Aorta (tissue), 5 donors: ENCODE measurements around the gene P2RX6. TPM values are rescaled to one million over a fixed set of nuclear protein-coding genes. Genes with fewer than 3 reads are reported as not detected.

ENCODE experiments used
- ATAC-seq: fragments of 200-7000 bp; cut with Tn5 transposase; one replicate; pipeline ENCODE4 v1.9.1; 2022; ENCODE audit warnings: moderate library complexity; ENCODE audit not compliant: low FRiP score
- DNase-seq, 2 donors: peaks; one replicate each; pipeline ENCODE4 v3.0.0-alpha.2; 2020
- H3K27ac ChIP-seq, 2 donors: one replicate each; pipeline ENCODE4 v1.5.1; 2013; ENCODE audit warnings: low read length in 2 of 2, mild to moderate bottlenecking in 2 of 2, moderate library complexity in 2 of 2, control low read depth in 1 of 2, inconsistent platforms in 1 of 2, low read depth in 1 of 2
- H3K27me3 ChIP-seq, 2 donors: one replicate each; pipeline ENCODE4 v1.6.1; 2013; ENCODE audit warnings: control low read depth in 1 of 2, low read length in 1 of 2, mild to moderate bottlenecking in 1 of 2, moderate library complexity in 1 of 2; ENCODE audit not compliant: insufficient read depth in 2 of 2, control insufficient read depth in 1 of 2
- H3K36me3 ChIP-seq, 2 donors: one replicate each; pipeline ENCODE4 v1.6.1; 2013; ENCODE audit warnings: control low read depth in 1 of 2, low read length in 1 of 2, mild to moderate bottlenecking in 1 of 2; ENCODE audit not compliant: insufficient read depth in 2 of 2, control insufficient read depth in 1 of 2
- H3K4me1 ChIP-seq, 2 donors: one replicate each; pipeline ENCODE4 v1.6.1; 2013; ENCODE audit warnings: low read length in 2 of 2, control low read depth in 1 of 2, mild to moderate bottlenecking in 1 of 2, moderate library complexity in 1 of 2; ENCODE audit not compliant: insufficient read depth in 2 of 2, control insufficient read depth in 1 of 2
- H3K4me3 ChIP-seq, 2 donors: one replicate each; pipeline ENCODE4 v1.5.1; 2013; ENCODE audit warnings: low read length in 2 of 2, control low read depth in 1 of 2, mild to moderate bottlenecking in 1 of 2
- H3K9me3 ChIP-seq: one replicate; pipeline ENCODE4 v1.6.1; 2013; ENCODE audit warnings: mild to moderate bottlenecking, low read length; ENCODE audit not compliant: control insufficient read depth
- WGBS, 2 donors: extraction: QIAGEN DNeasy Blood & Tissue Kit; methylation state at CpG; one replicate each; pipeline ENCODE4 v1.1.7; 2013; 5-methylcytosine and 5-hydroxymethylcytosine counted together
- intact Hi-C, 2 donors: fragments of 100-400 bp; cut with DNase I; formaldehyde crosslinking; loops; one replicate each; pipeline versions ENCODE4 v1.14.2 to v1.15.0; 2022
- polyA plus RNA-seq, 2 donors: library from polyadenylated mRNA; stranded (reverse); fragments of 200-250 nt; gene quantifications; one replicate each; pipeline ENCODE4 v1.2.3, GENCODE V29; 2013
- total RNA-seq, 2 donors: library from RNA; stranded (reverse); fragmentation: NEBNext Ultra II Directional; extraction: Animal tissue kit (Norgen Biotek cat#: 25700); gene quantifications; one replicate each; pipeline ENCODE4 v1.2.1, GENCODE V29; 2021
- donor health status: healthy with polysubstance abuse.
- donor health status: Bipolar disorder and iron deficiency.
- donor health status: DM: no; HTN: no; CAD: no.
- donor health status: DM: no; HTN: no; CAD: no.
- donor health status: DM: yes; HTN: yes; CAD: no.

The P2RX6 gene
- total and polyA plus RNA-seq, 4 donors, result 0.13 to 1.1 (median 0.49) TPM

GRCh38 chr22:20986365-20986764 is 28.6 kb upstream of the P2RX6 start:
- 92 to 95% methylated on average over 1 of the region's 1 CpG for WGBS, 2 donors
- intact Hi-C loops, result no loop called here
- Histone ChIP-seq H3K27me3 (no peaks in the 10 kb centered on the region), H3K27ac (no peak overlapping the region), H3K4me1 (no peaks in the 10 kb centered on the region), H3K36me3 (peaks cover 0 to 1% of the 10 kb centered on the region in 2 donors), H3K9me3 (no peaks in the 10 kb centered on the region), H3K4me3 (no peak overlapping the region)
- no peak for DNase-seq
- ATAC-seq, result no peak

GRCh38 chr22:20987375-20987774 is 27.6 kb upstream of the P2RX6 start:
- WGBS, 2 donors, result 88 to 90% methylated on average over 13 to 14 of the region's 14 CpGs
- Histone ChIP-seq H3K27ac (no peak overlapping the region), H3K4me3 (no peak overlapping the region), H3K27me3 (no peaks in the 10 kb centered on the region), H3K4me1 (no peaks in the 10 kb centered on the region), H3K36me3 (peaks cover 0 to 4% of the 10 kb centered on the region in 2 donors), H3K9me3 (no peaks in the 10 kb centered on the region)
- DNase-seq (no peak), ATAC-seq (no peak)
- intact Hi-C loops, result no loop called here

GRCh38 chr22:20988573-20989322 is 26.2 kb upstream of the P2RX6 start:
- Histone ChIP-seq H3K27me3 (no peaks in the 10 kb centered on the region), H3K36me3 (peaks cover 0 to 5% of the 10 kb centered on the region in 2 donors), H3K4me1 (no peaks in the 10 kb centered on the region), H3K4me3 (no peak overlapping the region), H3K9me3 (no peaks in the 10 kb centered on the region), H3K27ac (no peak overlapping the region)
- intact Hi-C loops, result no loop called here
- DNase-seq (no peak), ATAC-seq (no peak)
- WGBS, 2 donors, result 85 to 88% methylated on average over 16 of the region's 16 CpGs

DNA sequence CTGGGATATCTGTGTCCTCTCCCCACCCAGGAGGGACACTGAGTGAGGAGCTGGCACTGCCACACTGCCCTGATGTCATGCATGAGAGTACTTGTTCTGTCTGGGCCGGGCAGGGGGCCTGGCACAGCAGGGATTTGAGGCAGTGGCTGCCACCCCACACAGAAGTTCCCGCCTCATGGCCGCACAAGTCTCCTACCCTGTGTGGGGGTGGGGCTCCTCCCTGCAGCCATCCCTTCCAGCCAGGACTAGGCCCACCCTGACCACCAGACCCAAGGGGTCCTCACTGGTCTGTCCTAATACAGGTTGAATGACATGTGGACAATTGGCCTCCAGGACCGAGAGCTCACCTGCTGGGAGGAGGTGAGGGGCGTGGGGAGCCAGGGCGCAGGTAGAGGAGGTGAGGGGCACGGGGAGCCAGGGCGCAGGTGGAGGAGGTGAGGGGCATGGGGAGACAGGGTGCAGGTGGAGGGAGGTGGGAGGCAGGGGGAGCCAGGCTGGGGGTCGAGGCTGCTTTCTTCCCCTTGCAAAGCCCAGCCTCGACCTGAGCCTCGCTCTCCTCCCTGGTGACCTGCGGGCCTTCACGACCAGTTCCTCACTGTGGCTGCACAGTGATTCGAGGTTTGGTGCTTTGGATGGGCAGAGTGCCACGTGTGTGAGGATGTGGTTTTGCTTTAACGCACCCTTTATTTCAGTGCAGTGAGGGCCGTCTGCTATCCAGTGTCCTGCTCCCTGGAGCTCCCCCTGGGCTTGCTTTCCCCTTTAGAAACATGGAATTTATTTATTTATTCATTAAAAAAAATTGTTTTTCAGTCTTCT is 25.4 kb upstream of the P2RX6 start:
- H3K27ac ChIP-seq, result no peak overlapping the region
- intact Hi-C loops, result no loop called here

DNA sequence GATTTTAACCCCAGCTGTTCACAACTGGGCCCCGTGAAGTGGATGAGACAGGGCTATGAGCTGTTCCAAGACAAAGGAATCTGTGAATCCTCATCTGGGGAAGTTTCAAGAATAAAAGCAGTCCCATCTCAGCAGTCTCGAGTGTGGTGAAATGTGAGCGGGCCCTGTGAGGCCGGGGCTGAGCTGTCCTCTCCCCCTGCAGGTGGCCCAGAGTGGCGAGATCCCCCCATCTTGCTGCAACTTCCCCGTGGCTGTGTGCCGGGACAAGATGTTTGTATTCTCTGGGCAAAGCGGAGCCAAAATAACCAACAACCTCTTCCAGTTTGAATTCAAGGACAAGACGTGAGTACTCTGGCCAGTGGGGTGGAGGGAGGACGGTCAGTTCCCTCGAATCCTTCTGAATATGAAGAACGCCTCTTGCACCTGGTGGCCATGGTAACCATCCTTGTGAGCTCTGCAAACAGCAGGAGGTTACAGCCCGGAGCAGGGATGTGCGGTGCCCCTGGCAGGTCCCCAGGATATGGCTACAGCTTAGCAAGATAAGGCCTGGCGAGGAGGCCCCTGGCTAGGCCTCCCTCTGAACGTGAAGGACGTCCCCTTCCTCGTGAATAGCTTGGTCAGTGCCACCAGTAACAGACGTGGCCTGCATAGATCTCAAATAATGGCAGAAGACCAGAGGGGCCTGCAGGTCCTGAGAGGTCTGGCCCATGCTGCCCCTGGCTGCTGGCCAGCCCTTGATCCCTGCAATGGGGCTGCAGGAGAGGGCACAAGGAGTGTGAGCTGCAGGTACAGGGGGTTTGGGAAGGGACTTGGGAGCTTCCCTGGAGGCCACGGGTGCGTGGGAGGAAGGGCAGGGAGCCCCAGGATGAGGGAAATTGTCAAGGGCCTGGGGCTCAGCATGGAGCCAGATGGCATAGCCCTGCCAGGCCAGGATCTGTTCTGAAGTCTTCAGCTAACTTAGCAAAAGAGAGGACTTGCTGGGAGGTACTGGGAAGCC is 24.5 kb upstream of the P2RX6 start:
- Histone ChIP-seq H3K4me3 (no peak overlapping the region), H3K4me1 (no peaks in the 10 kb centered on the region), H3K36me3 (peaks cover 0 to 5% of the 10 kb centered on the region in 2 donors), H3K27ac (no peak overlapping the region), H3K27me3 (no peaks in the 10 kb centered on the region), H3K9me3 (no peaks in the 10 kb centered on the region)
- ATAC-seq, result no peak
- WGBS, 2 donors, result 74% methylated on average over 21 of the region's 21 CpGs
- DNase-seq, result no peak
- intact Hi-C loops, result no loop called here

More for the DNA sequence above, 25.4 kb upstream of the P2RX6 start:
- Histone ChIP-seq H3K36me3 (peaks cover 0 to 5% of the 10 kb centered on the region in 2 donors), H3K27me3 (no peaks in the 10 kb centered on the region), H3K9me3 (no peaks in the 10 kb centered on the region), H3K4me1 (no peaks in the 10 kb centered on the region), H3K4me3 (no peak overlapping the region)
- WGBS, 2 donors, result 63 to 70% methylated on average over 14 to 17 of the region's 17 CpGs
- ATAC-seq, result no peak
- DNase-seq, result no peak

DNA sequence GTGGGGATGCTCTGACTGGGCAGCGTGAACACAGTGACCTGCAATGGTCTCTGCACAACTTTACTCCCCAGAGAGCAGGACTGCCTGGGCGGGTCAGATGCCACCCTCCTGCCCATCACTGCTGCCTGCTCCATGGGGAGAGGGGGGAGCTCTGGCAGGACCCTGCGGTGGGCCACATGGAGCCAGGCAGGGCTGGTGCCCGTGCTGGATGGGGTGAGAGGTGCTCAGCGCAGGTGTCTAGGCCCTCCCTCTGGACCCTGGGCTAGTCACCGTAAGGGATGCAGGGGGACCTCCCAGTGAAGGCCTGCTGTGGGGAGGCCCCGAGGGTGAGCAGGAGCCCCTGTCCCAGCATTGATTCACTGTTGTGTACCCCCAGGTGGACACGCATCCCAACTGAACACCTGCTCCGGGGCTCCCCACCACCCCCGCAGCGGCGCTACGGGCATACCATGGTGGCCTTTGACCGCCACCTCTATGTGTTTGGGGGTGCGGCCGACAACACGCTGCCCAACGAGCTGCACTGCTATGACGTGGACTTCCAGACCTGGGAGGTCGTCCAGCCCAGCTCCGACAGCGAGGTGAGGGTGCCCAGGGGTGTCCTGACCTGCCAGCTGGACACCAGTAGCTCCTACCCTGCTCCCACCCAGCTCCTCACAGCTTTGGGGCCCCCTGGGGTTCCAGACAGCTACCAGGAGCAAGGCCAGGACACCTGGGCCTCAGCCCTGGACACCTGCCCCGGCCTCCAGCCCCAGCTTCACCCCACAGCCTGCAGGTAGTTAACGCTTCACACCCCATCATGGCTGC is 23.5 kb upstream of the P2RX6 start:
- Histone ChIP-seq H3K4me3 (no peak overlapping the region), H3K9me3 (no peaks in the 10 kb centered on the region), H3K27ac (no peak overlapping the region), H3K27me3 (no peaks in the 10 kb centered on the region), H3K36me3 (peaks cover 0 to 5% of the 10 kb centered on the region in 2 donors), H3K4me1 (no peaks in the 10 kb centered on the region)
- 92 to 93% methylated on average over 24 of the region's 24 CpGs for WGBS, 2 donors
- intact Hi-C loops, result no loop called here
- DNase-seq, result no peak
- no peak for ATAC-seq

- Histone ChIP-seq H3K27ac (no peak overlapping the region), H3K4me1 (no peaks in the 10 kb centered on the region), H3K36me3 (peaks cover 0 to 5% of the 10 kb centered on the region in 2 donors), H3K27me3 (no peaks in the 10 kb centered on the region), H3K4me3 (no peak overlapping the region), H3K9me3 (no peaks in the 10 kb centered on the region)
- DNase-seq (no peak), ATAC-seq (no peak)
- 86 to 91% methylated on average over 7 of the region's 7 CpGs for WGBS, 2 donors
- intact Hi-C loops, result no loop called here
Observed at GRCh38 chr22:20992056-20992442, 22.9 kb upstream of the P2RX6 start.
